ENCODE data around the gene FAM168A.

Gene FAM168A

DNA sequence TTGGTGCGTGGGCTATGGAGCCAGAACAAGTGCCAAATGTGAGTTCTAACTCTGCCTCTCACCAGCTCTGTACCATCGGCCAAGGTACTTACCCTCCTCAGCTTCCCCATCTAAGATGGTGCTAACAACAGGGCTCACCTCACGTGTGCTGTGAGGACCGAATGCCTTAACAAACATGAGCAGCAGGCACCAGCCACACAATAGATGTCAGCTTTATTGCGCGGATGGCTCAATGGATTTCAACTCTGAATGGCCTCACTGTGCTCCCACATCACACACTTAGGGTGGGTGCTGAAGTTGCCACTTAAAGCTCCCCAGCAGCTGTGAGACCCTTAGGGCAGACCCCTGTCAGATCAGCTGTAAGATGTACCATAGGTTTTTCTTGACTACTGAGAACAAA is 197.6 kb downstream of the FAM168A start:
- no peak for TF ChIP-seq CTCF (conservative IDR thresholded peaks at IDR 0.05; ENCODE audit: low read depth, low read length)
- DNase-seq (ENCODE audit: low read depth), result no peak

GRCh38 chr11:73399636-73400035 is 198.3 kb downstream of the FAM168A start:
- DNase-seq (ENCODE audit: low read depth), result no peak
- TF ChIP-seq CTCF (conservative IDR thresholded peaks at IDR 0.05; ENCODE audit: low read depth, low read length), result no peak
- no peak overlapping the region for H3K4me3 ChIP-seq (ENCODE audit: low read length)

More for the DNA sequence above, 197.6 kb downstream of the FAM168A start:
- H3K4me3 ChIP-seq (ENCODE audit: low read length), result no peak overlapping the region

GRCh38 chr11:73399159-73399590 is 198.7 kb downstream of the FAM168A start:
- no peak overlapping the region for H3K4me3 ChIP-seq (ENCODE audit: low read length)
- no peak for DNase-seq (ENCODE audit: low read depth)
- TF ChIP-seq CTCF (conservative IDR thresholded peaks at IDR 0.05; ENCODE audit: low read depth, low read length), result no peak

DNA sequence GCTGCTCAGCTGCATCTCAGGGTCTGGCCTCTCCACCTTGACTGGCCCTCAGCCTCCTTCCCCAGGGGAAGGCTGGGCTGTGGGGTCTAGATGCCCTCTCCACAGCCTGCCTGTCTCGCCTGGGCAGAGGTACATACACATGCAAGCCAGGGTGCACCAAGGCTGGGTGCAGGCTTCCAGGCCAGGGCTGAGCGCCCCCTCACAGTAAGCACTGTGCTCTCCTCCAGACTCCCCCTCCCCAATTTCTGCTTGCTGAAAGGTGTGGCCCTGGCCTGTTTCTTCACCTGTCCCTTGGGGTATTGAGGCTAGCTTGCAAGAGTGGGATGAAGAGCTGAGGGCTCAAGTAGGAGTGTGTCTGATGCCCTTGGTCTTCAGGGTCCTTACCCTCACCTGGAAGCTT is 199.2 kb downstream of the FAM168A start:
- H3K4me3 ChIP-seq (ENCODE audit: low read length), result no peak overlapping the region
- no peak for DNase-seq (ENCODE audit: low read depth)
- TF ChIP-seq CTCF (conservative IDR thresholded peaks at IDR 0.05; ENCODE audit: low read depth, low read length), result no peak

- TF ChIP-seq CTCF (conservative IDR thresholded peaks at IDR 0.05; ENCODE audit: low read depth, low read length), result no peak
- H3K4me3 ChIP-seq (ENCODE audit: low read length), result no peak overlapping the region
- no peak for DNase-seq (ENCODE audit: low read depth)
These were observed 199.8 kb downstream of the FAM168A start for GRCh38 chr11:73398132-73398526.

GRCh38 chr11:73397468-73398131 is 200.3 kb downstream of the FAM168A start:
- DNase-seq (ENCODE audit: low read depth), result no peak
- no peak for TF ChIP-seq CTCF (conservative IDR thresholded peaks at IDR 0.05; ENCODE audit: low read depth, low read length)
- H3K4me3 ChIP-seq (ENCODE audit: low read length), result no peak overlapping the region

DNA sequence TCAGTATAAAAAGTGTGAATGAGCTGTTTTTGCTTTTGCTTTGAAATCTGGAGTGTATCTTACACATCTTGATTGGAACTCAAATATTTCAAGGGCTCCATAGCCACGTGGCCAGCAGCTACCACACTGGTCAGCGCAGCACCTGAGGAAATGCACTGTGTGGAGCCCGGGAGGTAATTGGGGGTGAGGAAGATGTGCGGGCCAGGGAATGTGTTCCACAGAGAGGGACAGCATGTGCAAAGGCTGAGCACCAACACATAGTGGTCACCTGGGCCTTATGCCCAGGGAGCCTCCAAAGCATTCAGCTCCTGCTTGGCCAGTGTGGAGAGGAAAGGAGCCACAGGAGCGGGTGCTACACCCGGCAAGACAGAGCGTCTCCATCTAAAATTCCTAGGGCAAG is 200.9 kb downstream of the FAM168A start:
- TF ChIP-seq CTCF (conservative IDR thresholded peaks at IDR 0.05; ENCODE audit: low read depth, low read length), result no peak
- no peak overlapping the region for H3K4me3 ChIP-seq (ENCODE audit: low read length)
- DNase-seq (ENCODE audit: low read depth), result no peak
